Caco-2 (cell line): ENCODE data around the gene GIGYF1. TPM values are rescaled to one million over a fixed set of nuclear protein-coding genes. Genes with fewer than 3 reads are reported as not detected.
"Not testable (repeated sequence)": the region's sequence is repeated elsewhere in the genome, so short reads cannot be mapped to it uniquely, and the experiment has no call there.

Source experiments
- BruUV-seq: library from RNA; stranded (reverse); fragments of 400-500 nt; replicated peaks from 2 replicates; lab custom pipeline; 2021; lab: Mats Ljungman, UMichigan
- CTCF ChIA-PET: fragments of 300-600 bp; sonication (Branson Sonifier 250); formaldehyde crosslinking; loops from one replicate; lab custom pipeline; 2022; ENCODE audit warnings: antibody characterized with exemption; lab: Charles Lee
- POLR2A ChIA-PET: fragments of 300-600 bp; sonication (Branson Sonifier 250); formaldehyde crosslinking; loops from one replicate; lab custom pipeline; 2022; ENCODE audit warnings: antibody characterized with exemption; lab: Charles Lee
- DNase-seq, 2 experiments: peaks; one replicate each; pipeline versions ENCODE4 v3.0.0 to v3.0.0-alpha.2; 2020 to 2022
- H3K27me3 ChIP-seq: replicated peaks from 2 replicates; pipeline ENCODE4 v1.6.0; 2011; ENCODE audit warnings: low read length; ENCODE audit not compliant: control insufficient read depth, insufficient read depth
- H3K36me3 ChIP-seq: 2 replicates; pipeline ENCODE4 v1.5.1; 2011; ENCODE audit warnings: low read length; ENCODE audit not compliant: control insufficient read depth, insufficient read depth
- H3K4me1 ChIP-seq: fragments of 250-450 bp; sonication (Bioruptor Pico); 2 replicates; pipeline ENCODE4 v1.5.1; 2020; ENCODE audit warnings: mild to moderate bottlenecking
- H3K4me3 ChIP-seq: 2 replicates; pipeline ENCODE4 v1.5.1; 2011; ENCODE audit warnings: low read depth, mild to moderate bottlenecking, control low read depth, low read length
- H3K9me3 ChIP-seq: fragments of 250-450 bp; sonication (Bioruptor Pico); 2 replicates; pipeline ENCODE4 v1.5.1; 2020; ENCODE audit warnings: mild to moderate bottlenecking, moderate library complexity
- H3K27ac Mint-ChIP-seq: one replicate; pipeline ENCODE4 v1.8.0; 2022; ENCODE audit warnings: mixed read lengths; ENCODE audit not compliant: unreplicated experiment
- H3K27me3 Mint-ChIP-seq: one replicate; pipeline ENCODE4 v1.8.0; 2022; ENCODE audit warnings: mixed read lengths; ENCODE audit not compliant: insufficient read depth, unreplicated experiment
- H3K36me3 Mint-ChIP-seq: one replicate; pipeline ENCODE4 v1.8.0; 2022; ENCODE audit warnings: mild to moderate bottlenecking, mixed read lengths; ENCODE audit not compliant: insufficient read depth, unreplicated experiment
- H3K4me1 Mint-ChIP-seq: one replicate; pipeline ENCODE4 v1.8.0; 2022; ENCODE audit warnings: low read depth, mixed read lengths; ENCODE audit not compliant: unreplicated experiment
- H3K4me3 Mint-ChIP-seq: one replicate; pipeline ENCODE4 v1.8.0; 2022; ENCODE audit warnings: mild to moderate bottlenecking, moderate library complexity, mixed read lengths; ENCODE audit not compliant: unreplicated experiment
- H3K9me3 Mint-ChIP-seq: one replicate; pipeline ENCODE4 v1.8.0; 2022; ENCODE audit warnings: mixed read lengths; ENCODE audit not compliant: unreplicated experiment
- CTCF ChIP-seq, 2 experiments: fragments of 200-600 bp in 1 of 2; IDR thresholded peaks; 1 replicate in 1 of 2; 2 replicates in 1 of 2; pipeline versions ENCODE4 v1.5.1 to v1.8.0; 2011 to 2022; ENCODE audit warnings: antibody characterized with exemption in 1 of 2, control low read depth in 1 of 2, inconsistent platforms in 1 of 2, low read depth in 1 of 2, low read length in 1 of 2, mild to moderate bottlenecking in 1 of 2, moderate library complexity in 1 of 2; ENCODE audit not compliant: insufficient read depth in 1 of 2, severe bottlenecking in 1 of 2, unreplicated experiment in 1 of 2
- intact Hi-C: fragments of 100-400 bp; cut with micrococcal nuclease; formaldehyde crosslinking; loops from one replicate; pipeline ENCODE4 v1.10.0; 2022; ENCODE audit not compliant: unreplicated experiment
- total RNA-seq: library from RNA; stranded (reverse); gene quantifications from 2 replicates; pipeline ENCODE4 v1.2.3, GENCODE V29; 2022

Gene GIGYF1
- total RNA-seq, 1 experiment from 2014 or later = 53.1 TPM

DNA sequence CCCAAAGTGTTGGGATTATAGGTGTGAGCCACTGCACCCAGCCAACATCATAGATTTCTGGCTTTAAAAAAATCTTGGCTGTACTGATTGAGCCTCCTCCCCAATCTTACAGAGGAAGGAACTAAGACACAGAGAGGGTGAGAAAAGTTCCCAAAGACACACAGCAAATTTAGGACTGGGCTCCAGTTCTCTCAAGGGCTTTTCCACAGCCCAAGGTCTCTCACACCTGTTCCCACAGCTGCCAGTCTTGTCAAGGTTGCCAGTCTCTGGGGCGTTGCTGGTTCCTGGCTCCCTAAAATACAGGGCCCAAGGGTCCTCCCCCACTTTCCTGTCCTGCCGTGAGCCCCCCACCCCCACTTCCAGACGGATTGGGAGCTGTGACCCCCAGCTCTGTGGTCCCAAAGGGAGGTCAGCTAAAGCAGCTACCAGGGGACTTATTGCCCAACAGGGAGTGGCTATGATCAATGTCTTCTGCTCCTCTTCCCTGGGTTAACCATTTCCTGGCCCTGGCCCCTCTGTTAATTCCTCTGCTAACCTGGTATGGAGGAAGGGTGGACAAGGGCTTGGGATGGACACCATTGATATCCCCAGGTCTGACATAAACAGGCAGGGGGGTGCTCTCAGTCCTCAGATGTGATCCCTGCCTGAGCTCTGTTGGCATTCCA is 36.2 kb upstream of the GIGYF1 start:
- Mint-ChIP-seq H3K4me3 (no peak overlapping the region), H3K36me3 (no peaks in the 10 kb centered on the region), H3K9me3 (no peaks in the 10 kb centered on the region), H3K4me1 (peaks cover 2% of the 10 kb centered on the region), H3K27ac (no peak overlapping the region), H3K27me3 (peaks cover 3% of the 10 kb centered on the region)
- no TSS peak for BruUV-seq
- no peak overlapping the region for H3K4me3 ChIP-seq
- H3K36me3 ChIP-seq = no peaks in the 10 kb centered on the region
- H3K4me1 ChIP-seq = 0 out of 2 replicates have a peak, but pooled peaks cover 5% of the 10 kb centered on the region
- ChIA-PET CTCF (no interaction called here), POLR2A (no interaction called here)
- H3K27me3 ChIP-seq = no peaks in the 10 kb centered on the region
- no peaks in the 10 kb centered on the region for H3K9me3 ChIP-seq
- no peak for TF ChIP-seq CTCF (IDR thresholded peaks at IDR 0.05; ENCODE audit: insufficient read depth in 1 of 2, low read depth in 1 of 2, low read length in 1 of 2, severe bottlenecking in 1 of 2, unreplicated experiment in 1 of 2)
- DNase-seq = no peak
- intact Hi-C loops = no loop called here

DNA sequence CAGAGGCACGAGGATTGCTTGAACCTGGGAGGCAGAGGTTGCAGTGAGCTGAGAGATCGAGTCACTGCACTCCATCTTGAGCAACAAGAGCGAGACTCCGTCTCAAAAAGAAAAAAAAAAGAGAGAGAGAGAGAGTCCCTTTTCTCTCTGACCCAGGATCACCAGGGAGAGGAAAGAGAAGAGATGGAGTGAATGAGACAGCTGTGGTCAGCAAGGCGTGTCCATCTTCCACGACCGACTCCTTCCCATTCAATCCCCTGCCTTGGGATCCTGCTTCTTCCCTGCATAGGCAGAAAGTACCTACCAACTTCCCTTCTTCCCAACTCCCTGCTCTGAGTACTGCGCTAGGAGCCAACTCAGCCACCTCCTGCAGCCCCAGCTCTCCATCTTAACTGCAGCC is 34.1 kb upstream of the GIGYF1 start:
- TF ChIP-seq CTCF (IDR thresholded peaks at IDR 0.05; ENCODE audit: insufficient read depth in 1 of 2, low read depth in 1 of 2, low read length in 1 of 2, severe bottlenecking in 1 of 2, unreplicated experiment in 1 of 2) = no peak
- no peaks in the 10 kb centered on the region for H3K9me3 Mint-ChIP-seq
- H3K4me3 ChIP-seq = no peak overlapping the region
- H3K27me3 Mint-ChIP-seq = no peaks in the 10 kb centered on the region
- H3K27me3 ChIP-seq = no peaks in the 10 kb centered on the region
- H3K4me3 Mint-ChIP-seq = no peak overlapping the region
- intact Hi-C loops = no loop called here
- CTCF ChIA-PET = interaction anchor here (1.1 to 11.0 kb wide), 2 partner anchors 23 to 99 kb away, joined by 6 to 155 read pairs; partner anchors contain the start of genes EPHB4 and POP7
- no peaks in the 10 kb centered on the region for H3K36me3 Mint-ChIP-seq
- H3K27ac Mint-ChIP-seq = no peak overlapping the region
- H3K4me1 Mint-ChIP-seq = peaks cover 5% of the 10 kb centered on the region
- no peaks in the 10 kb centered on the region for H3K36me3 ChIP-seq
- no peaks in the 10 kb centered on the region for H3K9me3 ChIP-seq
- DNase-seq = no peak
- BruUV-seq = no TSS peak
- 0 out of 2 replicates have a peak, but pooled peaks cover 5% of the 10 kb centered on the region for H3K4me1 ChIP-seq
- POLR2A ChIA-PET = interaction anchor here (0.7 kb wide), 1 partner anchor 137 kb away, joined by 4 read pairs; no protein-coding TSS in a partner anchor

DNA sequence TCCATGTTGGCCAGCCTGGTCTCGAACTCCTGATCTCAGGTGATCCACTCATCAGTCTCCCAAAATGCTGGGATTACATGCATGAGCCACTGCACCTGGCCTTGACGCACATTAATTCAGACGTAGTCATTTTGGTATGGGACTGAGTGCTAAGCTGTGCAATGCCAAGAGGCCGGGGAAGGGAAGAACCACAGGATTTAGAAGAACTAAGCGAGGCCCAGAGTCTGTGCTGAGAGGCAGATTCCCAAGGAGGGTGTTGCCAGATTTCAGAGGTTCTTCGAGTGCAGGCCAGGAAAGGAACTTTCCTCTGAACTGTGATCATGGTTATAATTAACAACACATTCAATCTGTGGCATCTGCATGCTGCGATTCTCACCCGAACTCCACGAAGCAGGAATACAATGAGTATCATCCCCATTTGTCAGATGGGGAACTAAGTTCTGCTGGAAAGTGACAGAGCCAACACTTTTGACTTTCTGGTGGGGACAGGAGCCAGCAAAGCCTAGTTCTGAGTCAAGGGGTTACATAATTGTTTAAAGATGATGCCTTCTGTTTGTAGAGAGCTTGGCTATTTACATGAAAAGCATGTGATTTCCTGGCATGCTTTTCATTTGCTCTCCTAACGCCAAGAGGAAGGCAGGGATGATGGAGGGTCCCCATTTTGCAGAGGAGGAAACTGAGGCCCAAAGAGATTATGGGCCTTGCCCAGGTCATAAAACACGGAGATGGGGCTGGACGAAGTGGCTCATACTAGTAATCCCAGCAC is 33.1 kb upstream of the GIGYF1 start:
- no TSS peak for BruUV-seq
- Histone ChIP-seq H3K4me3 (no peak overlapping the region), H3K36me3 (no peaks in the 10 kb centered on the region), H3K4me1 (0 out of 2 replicates have a peak, but pooled peaks cover 5% of the 10 kb centered on the region), H3K27me3 (no peaks in the 10 kb centered on the region), H3K9me3 (no peaks in the 10 kb centered on the region)
- Mint-ChIP-seq H3K9me3 (no peaks in the 10 kb centered on the region), H3K4me3 (no peak overlapping the region), H3K27me3 (no peaks in the 10 kb centered on the region), H3K36me3 (no peaks in the 10 kb centered on the region), H3K27ac (no peak overlapping the region), H3K4me1 (peaks cover 5% of the 10 kb centered on the region)
- no peak for TF ChIP-seq CTCF (IDR thresholded peaks at IDR 0.05; ENCODE audit: insufficient read depth in 1 of 2, low read depth in 1 of 2, low read length in 1 of 2, severe bottlenecking in 1 of 2, unreplicated experiment in 1 of 2)
- ChIA-PET CTCF (interaction anchor here (0.6 to 11.0 kb wide), 4 partner anchors 22 to 372 kb away, joined by 3 to 155 read pairs (median 3); partner anchors contain the start of genes POP7 and SLC12A9), POLR2A (no interaction called here)
- DNase-seq = no peak
- intact Hi-C loops = no loop called here

GRCh38 chr7:100724364-100724763 is 30.3 kb upstream of the GIGYF1 start:
- H3K4me1 Mint-ChIP-seq, intact Hi-C loops, H3K27ac Mint-ChIP-seq, H3K9me3 ChIP-seq, H3K4me3 ChIP-seq, POLR2A ChIA-PET, H3K27me3 Mint-ChIP-seq, H3K27me3 ChIP-seq, BruUV-seq, DNase-seq, H3K4me3 Mint-ChIP-seq, H3K9me3 Mint-ChIP-seq, H3K36me3 Mint-ChIP-seq, H3K36me3 ChIP-seq: not testable (repeated sequence)
- CTCF ChIA-PET = interaction anchor here (0.7 to 11.0 kb wide), 4 partner anchors 10 to 700 kb away, joined by 3 to 155 read pairs (median 5); partner anchors contain the start of gene POP7
- H3K4me1 ChIP-seq = peaks cover 14% of the 10 kb centered on the region
